H9 (cell line): ENCODE results near the gene PDLIM3. TPM values are rescaled to one million over a fixed set of nuclear protein-coding genes. Genes with fewer than 3 reads are reported as not detected.

Experiments used
- DNase-seq: peaks from one replicate; pipeline ENCODE4 v3.0.0-alpha.2; 2017
- H2AFZ ChIP-seq: one replicate; pipeline ENCODE4 v1.6.1; 2013; ENCODE audit warnings: mild to moderate bottlenecking, low read length, control low read depth, moderate library complexity
- H2AK5ac ChIP-seq: 2 replicates; pipeline ENCODE4 v1.6.1; 2013; ENCODE audit warnings: low read length, control low read depth, mixed read lengths; ENCODE audit not compliant: insufficient read length
- H2BK120ac ChIP-seq: one replicate; pipeline ENCODE4 v1.6.1; 2013; ENCODE audit warnings: low read depth, mild to moderate bottlenecking, low read length, control low read depth, inconsistent platforms; ENCODE audit not compliant: poor library complexity, severe bottlenecking
- H2BK12ac ChIP-seq: 2 replicates; pipeline ENCODE4 v1.6.1; 2013; ENCODE audit warnings: low read length, control low read depth, mixed read lengths, low read depth; ENCODE audit not compliant: insufficient read length
- H2BK15ac ChIP-seq: 2 replicates; pipeline ENCODE4 v1.6.1; 2013; ENCODE audit warnings: low read depth, low read length, control low read depth
- H2BK20ac ChIP-seq: one replicate; pipeline ENCODE4 v1.6.1; 2013; ENCODE audit warnings: low read depth, mild to moderate bottlenecking, low read length, control low read depth, inconsistent platforms; ENCODE audit not compliant: poor library complexity, severe bottlenecking
- H2BK5ac ChIP-seq: 2 replicates; pipeline ENCODE4 v1.6.1; 2013; ENCODE audit warnings: low read length, control low read depth, mixed read lengths; ENCODE audit not compliant: insufficient read length
- H3K14ac ChIP-seq: 2 replicates; pipeline ENCODE4 v1.6.1; 2013; ENCODE audit warnings: low read length, control low read depth; ENCODE audit not compliant: insufficient read depth
- H3K18ac ChIP-seq: 2 replicates; pipeline ENCODE4 v1.6.1; 2013; ENCODE audit warnings: low read depth, mild to moderate bottlenecking, mixed read lengths, low read length, control low read depth; ENCODE audit not compliant: insufficient read length
- H3K23ac ChIP-seq: 2 replicates; pipeline ENCODE4 v1.6.1; 2013; ENCODE audit warnings: low read length, control low read depth, mixed read lengths, low read depth; ENCODE audit not compliant: insufficient read length
- H3K23me2 ChIP-seq: 2 replicates; pipeline ENCODE4 v1.6.1; 2013; ENCODE audit warnings: low read depth, mild to moderate bottlenecking, mixed read lengths, low read length, control low read depth; ENCODE audit not compliant: insufficient read length, poor library complexity, severe bottlenecking
- H3K27ac ChIP-seq: 2 replicates; pipeline ENCODE4 v1.5.1; 2013; ENCODE audit warnings: low read length, control low read depth, mixed read lengths, low read depth; ENCODE audit not compliant: insufficient read length
- H3K27me3 ChIP-seq: 2 replicates; pipeline ENCODE4 v1.6.1; 2013; ENCODE audit warnings: low read length, control low read depth, inconsistent platforms; ENCODE audit not compliant: insufficient read depth
- H3K4ac ChIP-seq: 2 replicates; pipeline ENCODE4 v1.6.1; 2013; ENCODE audit warnings: low read depth, mild to moderate bottlenecking, control low read depth, inconsistent platforms, low read length, moderate library complexity
- H3K4me1 ChIP-seq: 2 replicates; pipeline ENCODE4 v1.6.1; 2013; ENCODE audit warnings: low read length, control low read depth, inconsistent platforms; ENCODE audit not compliant: insufficient read depth
- H3K4me2 ChIP-seq: 2 replicates; pipeline ENCODE4 v1.6.1; 2013; ENCODE audit warnings: low read length, control low read depth, mixed read lengths; ENCODE audit not compliant: insufficient read length, insufficient read depth
- H3K56ac ChIP-seq: 2 replicates; pipeline ENCODE4 v1.6.1; 2013; ENCODE audit warnings: low read depth, mild to moderate bottlenecking, mixed read lengths, low read length, control low read depth; ENCODE audit not compliant: insufficient read length
- H3K79me1 ChIP-seq: 2 replicates; pipeline ENCODE4 v1.6.1; 2013; ENCODE audit warnings: low read depth, mild to moderate bottlenecking, moderate library complexity, low read length, control low read depth, inconsistent platforms; ENCODE audit not compliant: insufficient read depth, poor library complexity, severe bottlenecking
- H3K79me2 ChIP-seq: 2 replicates; pipeline ENCODE4 v1.6.1; 2013; ENCODE audit warnings: low read length, control low read depth, inconsistent platforms; ENCODE audit not compliant: insufficient read depth
- H3K9ac ChIP-seq: 2 replicates; pipeline ENCODE4 v1.6.1; 2013; ENCODE audit warnings: low read length, control low read depth, mixed read lengths; ENCODE audit not compliant: insufficient read length; ENCODE audit errors: extremely low read depth
- H3K9me3 ChIP-seq: one replicate; pipeline ENCODE4 v1.6.1; 2013; ENCODE audit warnings: low read depth, low read length, inconsistent platforms; ENCODE audit not compliant: control insufficient read depth
- H3T11ph ChIP-seq: one replicate; pipeline ENCODE4 v1.6.1; 2013; ENCODE audit warnings: mild to moderate bottlenecking, low read length, control low read depth, inconsistent platforms
- H4K20me1 ChIP-seq: one replicate; pipeline ENCODE4 v1.6.1; 2013; ENCODE audit not compliant: control insufficient read depth, insufficient read length, insufficient read depth
- H4K5ac ChIP-seq: 2 replicates; pipeline ENCODE4 v1.6.1; 2013; ENCODE audit warnings: low read depth, mild to moderate bottlenecking, mixed read lengths, low read length, control low read depth; ENCODE audit not compliant: insufficient read length
- H4K8ac ChIP-seq: replicated peaks from 2 replicates; pipeline ENCODE4 v1.6.1; 2013; ENCODE audit warnings: low read length, control low read depth, mixed read lengths, low read depth; ENCODE audit not compliant: insufficient read length
- H4K91ac ChIP-seq: 2 replicates; pipeline ENCODE4 v1.6.1; 2013; ENCODE audit warnings: low read depth, mild to moderate bottlenecking, moderate library complexity, mixed read lengths, low read length, control low read depth; ENCODE audit not compliant: insufficient read length
- H3K27ac Mint-ChIP-seq, 3 experiments: 2 replicates in 2 of 3; 3 replicates in 1 of 3; pipeline ENCODE4 v1.8.0; 2020 to 2021; ENCODE audit warnings: mixed read lengths in 3 of 3, mild to moderate bottlenecking in 1 of 3, moderate library complexity in 1 of 3
- H3K27me3 Mint-ChIP-seq: 2 replicates; pipeline ENCODE4 v1.8.0; 2021; ENCODE audit warnings: low read depth, mild to moderate bottlenecking, moderate library complexity, mixed read lengths
- H3K36me3 Mint-ChIP-seq, 3 experiments: 2 replicates in 2 of 3; 3 replicates in 1 of 3; pipeline ENCODE4 v1.8.0; 2020 to 2021; ENCODE audit warnings: low read depth in 3 of 3, mixed read lengths in 3 of 3; ENCODE audit not compliant: insufficient read depth in 1 of 3
- H3K4me1 Mint-ChIP-seq, 2 experiments: 2 replicates each; pipeline ENCODE4 v1.8.0; 2020; ENCODE audit warnings: mixed read lengths in 2 of 2
- H3K4me3 Mint-ChIP-seq, 2 experiments: 2 replicates in 1 of 2; 3 replicates in 1 of 2; pipeline ENCODE4 v1.8.0; 2020 to 2021; ENCODE audit warnings: mild to moderate bottlenecking in 2 of 2, mixed read lengths in 2 of 2, moderate library complexity in 1 of 2
- H3K9me3 Mint-ChIP-seq, 2 experiments: 2 replicates in 1 of 2; 3 replicates in 1 of 2; pipeline ENCODE4 v1.8.0; 2020; ENCODE audit warnings: mild to moderate bottlenecking in 2 of 2, mixed read lengths in 2 of 2, moderate library complexity in 1 of 2
- CTCF ChIP-seq: fragments of 200-600 bp; sonication (generic); conservative IDR thresholded peaks from 3 replicates; pipeline ENCODE4 v1.8.0; 2021; ENCODE audit warnings: antibody characterized with exemption, mild to moderate bottlenecking
- WGBS: extraction: QIAGEN DNeasy Blood & Tissue Kit; methylation state at CpG from one replicate; pipeline ENCODE4 v1.1.7; 2013; ENCODE audit warnings: missing lambda C conversion rate, low lambda C conversion rate, mixed read lengths; ENCODE audit not compliant: insufficient read length; ENCODE audit errors: extremely low coverage; 5-methylcytosine and 5-hydroxymethylcytosine counted together
- total RNA-seq: library from RNA; stranded (reverse); gene quantifications from 2 replicates; pipeline ENCODE4 v1.2.1, GENCODE V29; 2021

Gene PDLIM3
- total RNA-seq, 1 experiment from 2014 or later = 12.0 TPM

DNA sequence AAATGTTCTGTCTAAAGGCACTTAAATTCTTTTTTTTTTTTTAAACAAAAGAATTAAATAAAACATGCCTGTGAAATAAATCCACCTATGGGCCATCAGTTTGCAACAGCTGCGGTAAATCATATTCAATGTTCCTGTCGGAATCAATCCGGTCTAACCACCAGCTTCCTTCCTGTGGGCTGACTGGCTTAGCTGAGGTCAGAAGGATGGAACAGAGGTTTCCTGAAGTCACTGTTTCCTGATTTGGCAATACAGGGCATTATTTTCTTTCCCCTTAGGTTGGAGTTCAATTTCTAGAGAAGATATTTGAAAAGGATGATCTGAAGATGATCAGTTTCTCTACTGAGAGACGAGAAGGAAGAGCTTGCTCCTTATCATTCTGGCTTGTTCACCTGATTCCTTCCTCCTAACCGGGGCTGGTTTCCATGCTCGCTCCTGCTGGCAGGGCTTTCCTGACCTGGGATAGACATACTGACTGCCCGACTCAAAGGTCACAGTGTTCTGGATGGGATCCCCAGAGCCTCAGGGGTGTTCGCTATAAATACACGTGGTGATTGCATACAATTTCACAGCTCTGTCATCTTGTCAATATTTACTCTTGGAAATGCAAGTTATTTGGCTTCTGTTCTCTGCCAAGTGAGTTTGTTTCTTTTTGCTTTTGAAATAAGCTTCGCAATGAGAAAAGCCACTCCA lies 21.7 kb downstream of the PDLIM3 start:
- Histone ChIP-seq H3K27me3 (no peaks in the 10 kb centered on the region), H3K18ac (no peak overlapping the region), H3K79me2 (no peaks in the 10 kb centered on the region), H3K27ac (no peak overlapping the region), H4K20me1 (no peaks in the 10 kb centered on the region), H2BK5ac (no peak overlapping the region), H3K79me1 (no peaks in the 10 kb centered on the region), H2BK12ac (no peak overlapping the region), H2BK15ac (no peak overlapping the region), H3K4ac (no peak overlapping the region), H3K9ac (no peak overlapping the region), H3K4me1 (no peaks in the 10 kb centered on the region), H4K5ac (no peak overlapping the region), H2BK20ac (no peak overlapping the region), H2AK5ac (no peak overlapping the region), H3K4me2 (no peak overlapping the region), H3K23me2 (no peaks in the 10 kb centered on the region), H4K91ac (no peak overlapping the region), H3K23ac (no peak overlapping the region), H4K8ac (no peak overlapping the region), H2BK120ac (no peak overlapping the region), H3K9me3 (no peaks in the 10 kb centered on the region), H2AFZ (no peak overlapping the region), H3K14ac (no peak overlapping the region), H3T11ph (no peak overlapping the region), H3K56ac (no peak overlapping the region)
- no peak for DNase-seq
- H3K36me3 Mint-ChIP-seq = peaks cover 0 to 6% (median 0%) of the 10 kb centered on the region in 3 experiments; a peak in 1 of 7 replicates
- H3K9me3 Mint-ChIP-seq = no peaks in the 10 kb centered on the region
- no peak overlapping the region for H3K4me3 Mint-ChIP-seq
- TF ChIP-seq CTCF = no peak
- no peaks in the 10 kb centered on the region for H3K27me3 Mint-ChIP-seq
- WGBS = no CpG with 5 or more reads among the region's 10 CpGs
- no peaks in the 10 kb centered on the region for H3K4me1 Mint-ChIP-seq
- H3K27ac Mint-ChIP-seq = peak overlapping the region in 1 of 3 experiments; percentile 16; a peak in 1 of 7 replicates
